SJCRH30 (cell line): ENCODE results near the gene KLK14. TPM values are rescaled to one million over a fixed set of nuclear protein-coding genes. Genes with fewer than 3 reads are reported as not detected.

Experiments used
- DNase-seq, 2 experiments: peaks; one replicate each; pipeline ENCODE4 v3.0.0-alpha.2; 2015 to 2020
- H3K27ac ChIP-seq: fragments of 250-450 bp; sonication (Bioruptor Pico); 2 replicates; pipeline ENCODE4 v1.5.1; 2020; ENCODE audit warnings: mild to moderate bottlenecking, moderate library complexity
- H3K27me3 ChIP-seq: fragments of 250-450 bp; sonication (Bioruptor Pico); 2 replicates; pipeline ENCODE4 v1.5.1; 2020; ENCODE audit warnings: mild to moderate bottlenecking, moderate library complexity
- H3K36me3 ChIP-seq: fragments of 250-450 bp; sonication (Bioruptor Pico); 2 replicates; pipeline ENCODE4 v1.5.1; 2020; ENCODE audit warnings: mild to moderate bottlenecking, moderate library complexity
- H3K4me1 ChIP-seq: fragments of 250-450 bp; sonication (Bioruptor Pico); 2 replicates; pipeline ENCODE4 v1.5.1; 2020; ENCODE audit warnings: mild to moderate bottlenecking, moderate library complexity
- H3K4me3 ChIP-seq: fragments of 250-450 bp; sonication (Bioruptor Pico); 2 replicates; pipeline ENCODE4 v1.5.1; 2020; ENCODE audit warnings: mild to moderate bottlenecking, moderate library complexity
- H3K9me3 ChIP-seq: fragments of 250-450 bp; sonication (Bioruptor Pico); replicated peaks from 2 replicates; pipeline ENCODE4 v1.5.1; 2020; ENCODE audit warnings: mild to moderate bottlenecking, moderate library complexity
- total RNA-seq: library from RNA; depleted of rRNA; stranded (reverse); fragments of >200 nt; shearing (Covaris generic); gene quantifications from 2 replicates; pipeline ENCODE4 v1.2.3, GENCODE V29; 2014

The KLK14 gene
- total RNA-seq, 1 experiment from 2014 or later: not detected

- H3K9me3 ChIP-seq: no peaks in the 10 kb centered on the region
- no peak overlapping the region for H3K4me3 ChIP-seq
- no peaks in the 10 kb centered on the region for H3K36me3 ChIP-seq
- no peak overlapping the region for H3K27ac ChIP-seq
- H3K4me1 ChIP-seq: no peaks in the 10 kb centered on the region
- peaks cover 10% of the 10 kb centered on the region for H3K27me3 ChIP-seq
- DNase-seq: no peak
Observed at GRCh38 chr19:51083783-51084182, 1.1 kb upstream of the KLK14 start.

GRCh38 chr19:51083181-51083580, 494 bp upstream of the KLK14 start:
- Histone ChIP-seq H3K36me3 (no peaks in the 10 kb centered on the region), H3K27ac (no peak overlapping the region), H3K27me3 (peaks cover 10% of the 10 kb centered on the region), H3K4me1 (no peaks in the 10 kb centered on the region), H3K9me3 (no peaks in the 10 kb centered on the region), H3K4me3 (no peak overlapping the region)
- no peak for DNase-seq

GRCh38 chr19:51081476-51081875, 1.2 kb downstream of the KLK14 start:
- no peaks in the 10 kb centered on the region for H3K36me3 ChIP-seq
- H3K4me3 ChIP-seq: no peak overlapping the region
- H3K27ac ChIP-seq: no peak overlapping the region
- no peak for DNase-seq
- H3K27me3 ChIP-seq: peaks cover 10% of the 10 kb centered on the region
- H3K9me3 ChIP-seq: no peaks in the 10 kb centered on the region
- no peaks in the 10 kb centered on the region for H3K4me1 ChIP-seq

- no peaks in the 10 kb centered on the region for H3K4me1 ChIP-seq
- no peaks in the 10 kb centered on the region for H3K36me3 ChIP-seq
- peaks cover 5% of the 10 kb centered on the region for H3K27me3 ChIP-seq
- no peak overlapping the region for H3K27ac ChIP-seq
- H3K4me3 ChIP-seq: no peak overlapping the region
- no peaks in the 10 kb centered on the region for H3K9me3 ChIP-seq
- DNase-seq: peak in 1 of 2 experiments; percentile 18
Observed at GRCh38 chr19:51079481-51080110, 3.1 kb downstream of the KLK14 start.

- no peak for DNase-seq
- no peaks in the 10 kb centered on the region for H3K9me3 ChIP-seq
- H3K4me3 ChIP-seq: no peak overlapping the region
- no peaks in the 10 kb centered on the region for H3K36me3 ChIP-seq
- H3K27ac ChIP-seq: no peak overlapping the region
- no peaks in the 10 kb centered on the region for H3K4me1 ChIP-seq
- H3K27me3 ChIP-seq: peaks cover 5% of the 10 kb centered on the region
Observed at GRCh38 chr19:51078731-51079130, 4.0 kb downstream of the KLK14 start.

- no peak overlapping the region for H3K4me3 ChIP-seq
- H3K27ac ChIP-seq: no peak overlapping the region
- no peak for DNase-seq
- no peaks in the 10 kb centered on the region for H3K9me3 ChIP-seq
- H3K36me3 ChIP-seq: no peaks in the 10 kb centered on the region
- H3K4me1 ChIP-seq: no peaks in the 10 kb centered on the region
- peaks cover 5% of the 10 kb centered on the region for H3K27me3 ChIP-seq
Observed at GRCh38 chr19:51078104-51078503, 4.6 kb downstream of the KLK14 start.

GRCh38 chr19:51076631-51077213, 6.0 kb downstream of the KLK14 start:
- no peak overlapping the region for H3K4me3 ChIP-seq
- H3K36me3 ChIP-seq: no peaks in the 10 kb centered on the region
- no peak for DNase-seq
- H3K9me3 ChIP-seq: no peaks in the 10 kb centered on the region
- H3K27ac ChIP-seq: no peak overlapping the region
- H3K4me1 ChIP-seq: no peaks in the 10 kb centered on the region
- H3K27me3 ChIP-seq: peaks cover under 1% of the 10 kb centered on the region

- no peak for DNase-seq
- Histone ChIP-seq H3K36me3 (no peaks in the 10 kb centered on the region), H3K4me3 (no peak overlapping the region), H3K27me3 (no peaks in the 10 kb centered on the region; the same call in 1 of the 2 replicates), H3K27ac (no peak overlapping the region), H3K4me1 (no peaks in the 10 kb centered on the region), H3K9me3 (no peaks in the 10 kb centered on the region)
Observed at GRCh38 chr19:51075998-51076397, 6.7 kb downstream of the KLK14 start.

GRCh38 chr19:51071095-51071405, 11.6 kb downstream of the KLK14 start:
- Histone ChIP-seq H3K27me3 (no peaks in the 10 kb centered on the region; the same call in 1 of the 2 replicates), H3K4me3 (no peak overlapping the region), H3K9me3 (no peaks in the 10 kb centered on the region), H3K27ac (no peak overlapping the region), H3K36me3 (no peaks in the 10 kb centered on the region), H3K4me1 (no peaks in the 10 kb centered on the region)
- DNase-seq: no peak

- no peak overlapping the region for H3K4me3 ChIP-seq
- no peak for DNase-seq
- no peaks in the 10 kb centered on the region for H3K9me3 ChIP-seq
- H3K4me1 ChIP-seq: no peaks in the 10 kb centered on the region
- no peaks in the 10 kb centered on the region; the same call in 1 of the 2 replicates for H3K27me3 ChIP-seq
- no peaks in the 10 kb centered on the region for H3K36me3 ChIP-seq
- H3K27ac ChIP-seq: no peak overlapping the region
Observed at GRCh38 chr19:51070334-51071094, 12.2 kb downstream of the KLK14 start.

GRCh38 chr19:51066393-51067186, 16.1 kb downstream of the KLK14 start:
- H3K9me3 ChIP-seq: no peaks in the 10 kb centered on the region
- no peak overlapping the region for H3K4me3 ChIP-seq
- H3K27me3 ChIP-seq: no peaks in the 10 kb centered on the region; the same call in 1 of the 2 replicates
- H3K4me1 ChIP-seq: no peaks in the 10 kb centered on the region
- no peak overlapping the region for H3K27ac ChIP-seq
- H3K36me3 ChIP-seq: no peaks in the 10 kb centered on the region
- DNase-seq: no peak

GRCh38 chr19:51065221-51065960, 17.3 kb downstream of the KLK14 start:
- no peaks in the 10 kb centered on the region; the same call in 1 of the 2 replicates for H3K27me3 ChIP-seq
- no peak overlapping the region for H3K27ac ChIP-seq
- H3K4me3 ChIP-seq: no peak overlapping the region
- no peaks in the 10 kb centered on the region for H3K9me3 ChIP-seq
- H3K4me1 ChIP-seq: no peaks in the 10 kb centered on the region
- H3K36me3 ChIP-seq: no peaks in the 10 kb centered on the region
- DNase-seq: no peak

GRCh38 chr19:51064534-51065220, 18.0 kb downstream of the KLK14 start, which contains the start of gene KLK13:
Gene KLK13, minus strand, starts transcription at chr19:51065092. Its CDS starts 25 bp downstream, at chr19:51065067.
- H3K4me3 ChIP-seq: no peak within 1 kb of the TSS
- H3K27me3 ChIP-seq: no peaks in the 10 kb centered on the region; the same call in 1 of the 2 replicates
- no peak for DNase-seq
- no peaks in the 10 kb centered on the region for H3K9me3 ChIP-seq
- no peak within 1 kb of the TSS for H3K27ac ChIP-seq
- no peaks in the 10 kb centered on the region for H3K4me1 ChIP-seq
- no peaks in the 10 kb centered on the region for H3K36me3 ChIP-seq

- Histone ChIP-seq H3K36me3 (no peaks in the 10 kb centered on the region), H3K27ac (no peak overlapping the region), H3K9me3 (no peaks in the 10 kb centered on the region), H3K4me1 (no peaks in the 10 kb centered on the region), H3K4me3 (no peak overlapping the region), H3K27me3 (no peaks in the 10 kb centered on the region; the same call in 1 of the 2 replicates)
- DNase-seq: no peak
Observed at GRCh38 chr19:51063664-51064063, 19.0 kb downstream of the KLK14 start.
